HG02678 (cell line): Measurements from ENCODE around the gene SH3TC2.
A peak's percentile ranks its signal among the peaks of the same experiment; 100 is the strongest.

Source experiments
- ATAC-seq: cut with Tn5 transposase; IDR thresholded peaks from one replicate; pipeline ENCODE4 v1.9.1; 2021; ENCODE audit warnings: mild to moderate bottlenecking, moderate library complexity; ENCODE audit not compliant: unreplicated experiment

SH3TC2 gene

GRCh38 chr5:148974642-148975327, 88.1 kb downstream of the SH3TC2 start:
- no peak for ATAC-seq

GRCh38 chr5:148973455-148973854, 89.4 kb downstream of the SH3TC2 start:
- ATAC-seq = no peak

GRCh38 chr5:148972974-148973374, 89.9 kb downstream of the SH3TC2 start:
- no peak for ATAC-seq

GRCh38 chr5:148972396-148972795, 90.5 kb downstream of the SH3TC2 start:
- no peak for ATAC-seq

GRCh38 chr5:148970876-148971275, 92.0 kb downstream of the SH3TC2 start:
- ATAC-seq = no peak

GRCh38 chr5:148970228-148970627, 92.6 kb downstream of the SH3TC2 start:
- no peak for ATAC-seq

GRCh38 chr5:148969291-148969690, 93.6 kb downstream of the SH3TC2 start:
- no peak for ATAC-seq

- no peak for ATAC-seq
Measured at GRCh38 chr5:148968311-148968710, 94.6 kb downstream of the SH3TC2 start.

- no peak for ATAC-seq
Measured at GRCh38 chr5:148967783-148968182, 95.1 kb downstream of the SH3TC2 start.

- no peak for ATAC-seq
Measured at GRCh38 chr5:148966938-148967337, 95.9 kb downstream of the SH3TC2 start.

GRCh38 chr5:148966348-148966747, 96.5 kb downstream of the SH3TC2 start:
- ATAC-seq = no peak

- ATAC-seq = no peak
Measured at GRCh38 chr5:148965511-148966265, 97.2 kb downstream of the SH3TC2 start.

- peak; percentile 59 for ATAC-seq
Measured at GRCh38 chr5:148963664-148964063, 99.2 kb downstream of the SH3TC2 start.

GRCh38 chr5:148962761-148963324, 100.0 kb downstream of the SH3TC2 start:
- no peak for ATAC-seq

- no peak for ATAC-seq
Measured at GRCh38 chr5:148962200-148962550, 100.7 kb downstream of the SH3TC2 start.

GRCh38 chr5:148961261-148962199, 101.3 kb downstream of the SH3TC2 start:
- no peak for ATAC-seq

GRCh38 chr5:148960070-148960769, 102.6 kb downstream of the SH3TC2 start:
- ATAC-seq = no peak

- ATAC-seq = peak; percentile 64
Measured at GRCh38 chr5:148957591-148958202, 105.2 kb downstream of the SH3TC2 start.

- ATAC-seq = no peak
Measured at GRCh38 chr5:148956477-148957385, 106.1 kb downstream of the SH3TC2 start.
